Activated T-helper 1 cell treated with Interleukin-2 at 50 U/mL for 16 hours (primary cell): ENCODE results near the gene RDH12.
"Not testable (repeated sequence)": the region's sequence is repeated elsewhere in the genome, so short reads cannot be mapped to it uniquely, and the experiment has no call there.

Experiments
- DNase-seq: peaks from one replicate; pipeline ENCODE4 v3.0.0-alpha.2; 2020; ENCODE audit warnings: low read depth

The RDH12 gene

GRCh38 chr14:67701492-67701891 is at the start of gene RDH12:
TSS of gene RDH12 (plus strand) at chr14:67701886. CDS start at chr14:67722643, 20,757 bp downstream.
- not testable (repeated sequence) for DNase-seq

GRCh38 chr14:67652189-67652588 is 49.5 kb upstream of the RDH12 start:
- DNase-seq: no peak

- DNase-seq: no peak
Observed at GRCh38 chr14:67653651-67654280, 47.9 kb upstream of the RDH12 start.

GRCh38 chr14:67663633-67664032 is 38.1 kb upstream of the RDH12 start:
- DNase-seq: no peak

GRCh38 chr14:67665868-67666267 is 35.8 kb upstream of the RDH12 start:
- no peak for DNase-seq

- DNase-seq: no peak
Observed at GRCh38 chr14:67666750-67667449, 34.8 kb upstream of the RDH12 start.

- no peak for DNase-seq
Observed at GRCh38 chr14:67668559-67668958, 33.1 kb upstream of the RDH12 start.

GRCh38 chr14:67673451-67673850 is 28.2 kb upstream of the RDH12 start:
- no peak for DNase-seq

GRCh38 chr14:67674139-67674479 is 27.6 kb upstream of the RDH12 start:
- peak; percentile 27 for DNase-seq

GRCh38 chr14:67674480-67675218 is 27.0 kb upstream of the RDH12 start, which contains the start of gene VTI1B:
TSS of gene VTI1B (minus strand) at chr14:67674632. CDS start at chr14:67674489, 143 bp downstream.
- peak; percentile 61 for DNase-seq

- DNase-seq: no peak
Observed at GRCh38 chr14:67675219-67675582, 26.5 kb upstream of the RDH12 start.

GRCh38 chr14:67679006-67679405 is 22.7 kb upstream of the RDH12 start:
- DNase-seq: no peak

- DNase-seq: no peak
Observed at GRCh38 chr14:67680121-67680602, 21.5 kb upstream of the RDH12 start.

GRCh38 chr14:67680941-67681340 is 20.7 kb upstream of the RDH12 start:
- no peak for DNase-seq

GRCh38 chr14:67683842-67684241 is 17.8 kb upstream of the RDH12 start:
- DNase-seq: no peak

- no peak for DNase-seq
Observed at GRCh38 chr14:67690011-67690410, 11.7 kb upstream of the RDH12 start.

- peak; percentile 31 for DNase-seq
Observed at GRCh38 chr14:67694791-67695393, 6.8 kb upstream of the RDH12 start.

GRCh38 chr14:67695394-67695949 is 6.2 kb upstream of the RDH12 start, which contains the start of gene RDH11:
TSS of gene RDH11 (minus strand) at chr14:67695764. CDS start at chr14:67695703, 61 bp downstream.
- peak; percentile 67 for DNase-seq

GRCh38 chr14:67697006-67697405 is 4.7 kb upstream of the RDH12 start:
- no peak for DNase-seq

GRCh38 chr14:67698179-67698578 is 3.5 kb upstream of the RDH12 start:
- DNase-seq: no peak

- no peak for DNase-seq
Observed at GRCh38 chr14:67703997-67704396, 2.3 kb downstream of the RDH12 start.

- no peak for DNase-seq
Observed at GRCh38 chr14:67704484-67705089, 2.9 kb downstream of the RDH12 start.
